Activated CD8-positive, alpha-beta memory T cell treated with anti-CD3 and anti-CD28 coated beads for 4 hours (primary cell): ENCODE measurements around the gene DUOX2.
A peak's percentile ranks its signal among the peaks of the same experiment; 100 is the strongest.
"Not testable (repeated sequence)": the region's sequence is repeated elsewhere in the genome, so short reads cannot be mapped to it uniquely, and the experiment has no call there.

Source experiments
- DNase-seq, 2 donors: peaks; one replicate each; pipeline ENCODE4 v3.0.0-alpha.2; 2020; ENCODE audit warnings: low read depth in 2 of 2

DUOX2 gene

GRCh38 chr15:45138814-45139765, 25.1 kb upstream of the DUOX2 start:
- DNase-seq, result no peak

- DNase-seq, result no peak
These were observed 23.7 kb upstream of the DUOX2 start for GRCh38 chr15:45137703-45138102.

GRCh38 chr15:45136378-45136764, 22.4 kb upstream of the DUOX2 start:
- DNase-seq, result no peak

- DNase-seq, result not testable (repeated sequence)
These were observed 21.9 kb upstream of the DUOX2 start for GRCh38 chr15:45135705-45136377.

- DNase-seq, result no peak
These were observed 21.0 kb upstream of the DUOX2 start for GRCh38 chr15:45134682-45135604.

- no peak for DNase-seq
These were observed 20.1 kb upstream of the DUOX2 start for GRCh38 chr15:45134046-45134445.

- DNase-seq, result no peak
These were observed 19.6 kb upstream of the DUOX2 start for GRCh38 chr15:45133561-45133920.

- no peak for DNase-seq
These were observed 19.0 kb upstream of the DUOX2 start for GRCh38 chr15:45132844-45133560.

- no peak for DNase-seq
These were observed 17.5 kb upstream of the DUOX2 start for GRCh38 chr15:45131510-45131909.

- DNase-seq, result no peak
These were observed 16.5 kb upstream of the DUOX2 start for GRCh38 chr15:45130291-45131000.

GRCh38 chr15:45129651-45130129, 15.7 kb upstream of the DUOX2 start, which contains the start of the genes DUOX1 and DUOXA1:
TSS of gene DUOX1 (plus strand) at chr15:45129994. CDS start at chr15:45131967, 1,973 bp downstream.
TSS of gene DUOXA1 (minus strand) at chr15:45129879. CDS start at chr15:45123014, 6,865 bp downstream.
- DNase-seq, result no peak

- DNase-seq, result no peak
These were observed 15.1 kb upstream of the DUOX2 start for GRCh38 chr15:45128971-45129639.

- DNase-seq, result peak in 1 of 2 donors; percentile 16
These were observed 12.7 kb upstream of the DUOX2 start for GRCh38 chr15:45126535-45127158.

GRCh38 chr15:45123397-45123796, 9.4 kb upstream of the DUOX2 start:
- DNase-seq, result no peak

- no peak for DNase-seq
These were observed 8.7 kb upstream of the DUOX2 start for GRCh38 chr15:45122719-45123118.

GRCh38 chr15:45121706-45122417, 7.9 kb upstream of the DUOX2 start:
- no peak for DNase-seq

GRCh38 chr15:45121020-45121419, 7.0 kb upstream of the DUOX2 start:
- no peak for DNase-seq
